Esophagus muscularis mucosa (tissue), 4 donors: ENCODE results near the gene NCKAP5. TPM values are rescaled to one million over a fixed set of nuclear protein-coding genes. Genes with fewer than 3 reads are reported as not detected.
A peak's percentile ranks its signal among the peaks of the same experiment; 100 is the strongest.

Experiments
- DNase-seq: peaks from one replicate; pipeline ENCODE4 v3.0.0-alpha.2; 2017; ENCODE audit errors: extremely low spot score
- H3K27ac ChIP-seq, 4 donors: fragments of 200-600 bp; sonication (generic); replicated peaks in 1 of 4; 1 replicate in 3 of 4; 2 replicates in 1 of 4; pipeline ENCODE4 v1.5.1; 2016 to 2019; ENCODE audit warnings: mild to moderate bottlenecking in 1 of 4
- H3K27me3 ChIP-seq, 4 donors: fragments of 200-600 bp; sonication (generic); one replicate each; pipeline versions ENCODE4 v1.5.1 to v1.6.0; 2016 to 2019
- H3K36me3 ChIP-seq, 4 donors: fragments of 200-600 bp; sonication (generic); one replicate each; pipeline ENCODE4 v1.5.1; 2016 to 2019
- H3K4me1 ChIP-seq, 4 donors: fragments of 200-600 bp; sonication (generic); one replicate each; pipeline ENCODE4 v1.5.1; 2016 to 2019
- H3K4me3 ChIP-seq, 4 donors: fragments of 200-600 bp; sonication (generic); 1 replicate in 2 of 4; 2 replicates in 2 of 4; pipeline ENCODE4 v1.5.1; 2016 to 2019; ENCODE audit warnings: mild to moderate bottlenecking in 4 of 4, moderate library complexity in 1 of 4
- H3K9me3 ChIP-seq, 4 donors: fragments of 200-600 bp; sonication (generic); 1 replicate in 3 of 4; 2 replicates in 1 of 4; pipeline ENCODE4 v1.5.1; 2016 to 2019
- CTCF ChIP-seq, 3 experiments: fragments of 200-600 bp in 2 of 3; fragments of 450-650 bp in 1 of 3; sonication (generic) in 2 of 3; IDR thresholded peaks; one replicate each; pipeline ENCODE4 v1.5.1; 2017 to 2019; ENCODE audit warnings: antibody characterized with exemption in 3 of 3, mild to moderate bottlenecking in 2 of 3, moderate library complexity in 1 of 3
- EP300 ChIP-seq: sonication (generic); formaldehyde crosslinking; IDR thresholded peaks from one replicate; pipeline ENCODE4 v1.6.1; 2017; ENCODE audit warnings: antibody characterized with exemption
- POLR2A ChIP-seq: fragments of 450-650 bp; IDR thresholded peaks from one replicate; pipeline ENCODE4 v1.6.1; 2017; ENCODE audit warnings: antibody characterized with exemption, moderate library complexity, mild to moderate bottlenecking, low read depth
- POLR2AphosphoS5 ChIP-seq, 2 donors: sonication (generic); formaldehyde crosslinking; IDR thresholded peaks; one replicate each; pipeline ENCODE4 v1.6.1; 2017; ENCODE audit warnings: antibody characterized with exemption in 2 of 2
- WGBS: methylation state at CpG from one replicate; pipeline ENCODE4 v1.1.5; 2018; 5-methylcytosine and 5-hydroxymethylcytosine counted together
- intact Hi-C: fragments of 100-400 bp; cut with DNase I; formaldehyde crosslinking; loops from one replicate; pipeline ENCODE4 v1.15.1; 2023
- total RNA-seq, 4 donors: library from RNA; depleted of rRNA; stranded (reverse); fragments of >200 nt; gene quantifications; one replicate each; pipeline versions ENCODE4 v1.1.0 to v1.2.1, GENCODE V29; 2016

The NCKAP5 gene
- total RNA-seq, 4 donors from 2014 or later: 0.33 to 1.8 (median 1.0) TPM

DNA sequence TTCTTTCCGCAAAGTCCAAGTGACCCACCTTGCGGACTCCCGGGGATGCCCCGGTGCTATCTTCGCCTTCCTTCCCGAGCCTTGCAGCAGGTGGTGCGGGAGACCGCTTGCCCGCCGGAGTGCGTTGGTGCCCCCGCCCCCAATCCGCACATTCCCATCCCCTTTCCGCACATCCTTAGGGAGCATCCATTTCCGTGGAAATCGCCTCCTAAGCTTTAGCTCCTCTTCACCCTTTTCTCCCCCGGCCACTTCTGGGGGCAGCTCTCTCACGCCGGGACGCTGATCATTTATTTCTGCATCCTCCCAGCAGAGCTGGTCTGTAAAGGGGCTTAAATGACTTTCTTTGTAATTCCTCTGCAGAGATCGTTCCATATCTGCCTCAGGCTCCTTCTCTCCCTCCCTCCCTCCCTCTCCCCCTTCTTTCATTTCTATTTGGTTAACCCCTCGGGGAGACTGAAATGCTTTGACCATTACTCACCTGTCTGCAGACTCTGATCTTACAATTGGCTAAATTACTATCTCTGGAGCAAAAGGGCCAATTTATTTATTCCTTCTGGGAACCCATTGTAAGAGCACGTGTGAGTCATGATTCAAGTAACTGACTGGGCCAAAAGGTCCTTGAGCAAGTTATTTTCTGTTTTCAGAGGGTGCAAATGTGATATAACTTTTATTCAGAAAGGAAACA lies 897.0 kb downstream of the NCKAP5 start:
- DNase-seq: no peak
- 24% methylated on average over 23 of the region's 23 CpGs for WGBS
- Histone ChIP-seq H3K27ac (no peak overlapping the region), H3K4me1 (peaks cover 24 to 33% (median 32%) of the 10 kb centered on the region in 4 donors), H3K4me3 (peak overlapping the region; percentile 50 to 62 (median 54)), H3K9me3 (no peaks in the 10 kb centered on the region), H3K27me3 (peaks cover 0 to 51% (median 26%) of the 10 kb centered on the region in 4 donors), H3K36me3 (no peaks in the 10 kb centered on the region)
- TF ChIP-seq POLR2A (no peak), POLR2AphosphoS5 (IDR thresholded peaks at IDR 0.05) (no peak), CTCF (IDR thresholded peaks at IDR 0.05) (no peak), EP300 (no peak)
- intact Hi-C loops: no loop called here

DNA sequence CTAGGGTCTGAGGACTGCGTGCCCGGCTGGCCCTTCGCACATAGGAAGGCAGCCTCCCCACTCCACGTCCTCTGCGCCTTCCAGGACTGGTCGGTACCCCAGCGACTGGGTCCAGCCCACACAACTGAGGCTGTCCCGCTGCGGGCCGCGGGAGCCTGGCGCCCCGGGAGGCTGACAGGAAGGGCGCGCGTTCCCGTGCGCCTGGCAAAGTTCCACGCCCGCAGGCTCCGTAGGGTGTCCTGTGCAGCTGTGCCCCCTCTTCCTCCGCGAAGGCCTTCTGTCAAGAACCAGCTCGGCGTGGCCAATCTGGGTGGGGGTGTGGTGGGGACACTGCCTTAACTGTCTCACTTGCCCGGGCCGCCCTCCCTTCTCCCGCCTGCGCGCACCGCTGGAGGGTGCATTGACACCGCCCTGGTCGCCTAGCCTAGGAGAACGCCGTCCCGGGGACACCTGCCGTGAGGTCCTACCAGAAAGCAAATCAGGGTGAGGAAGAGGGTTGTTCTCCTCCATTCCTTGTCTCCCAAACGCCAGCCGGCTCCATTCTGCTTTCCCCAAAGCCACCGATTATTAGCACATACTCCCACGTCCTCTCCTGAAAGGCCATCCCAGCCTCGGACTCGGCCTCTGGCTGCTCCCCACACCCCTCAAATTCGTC lies 897.6 kb downstream of the NCKAP5 start:
- DNase-seq: no peak
- under 1% methylated on average over 12 of the region's 44 CpGs for WGBS
- H3K27me3 ChIP-seq: peaks cover 0 to 56% (median 26%) of the 10 kb centered on the region in 4 donors

GRCh38 chr2:132669908-132670495 lies 898.3 kb downstream of the NCKAP5 start, which contains the start of gene LYPD1:
Gene LYPD1, minus strand, starts transcription at chr2:132670205. Its CDS starts 273 bp downstream, at chr2:132669932.
- WGBS: 0% methylated on average over 10 of the region's 59 CpGs
- peak within 1 kb of the TSS; percentile 50 to 62 (median 54) for H3K4me3 ChIP-seq
- H3K4me1 ChIP-seq: peaks cover 24 to 33% (median 32%) of the 10 kb centered on the region in 4 donors
- no peak for TF ChIP-seq EP300
- no peaks in the 10 kb centered on the region for H3K9me3 ChIP-seq
- DNase-seq: no peak
- no peak within 1 kb of the TSS for H3K27ac ChIP-seq
- intact Hi-C loops: no loop called here
- no peaks in the 10 kb centered on the region for H3K36me3 ChIP-seq
- peaks cover 0 to 56% (median 26%) of the 10 kb centered on the region in 4 donors for H3K27me3 ChIP-seq

More for the DNA sequence above, 897.6 kb downstream of the NCKAP5 start:
- TF ChIP-seq POLR2A: no peak
- TF ChIP-seq EP300: no peak
- TF ChIP-seq POLR2AphosphoS5 (IDR thresholded peaks at IDR 0.05): no peak
- no peak for TF ChIP-seq CTCF (IDR thresholded peaks at IDR 0.05)
- Histone ChIP-seq H3K27ac (no peak overlapping the region), H3K4me3 (peak overlapping the region; percentile 50 to 62 (median 54)), H3K4me1 (peaks cover 24 to 33% (median 32%) of the 10 kb centered on the region in 4 donors), H3K9me3 (no peaks in the 10 kb centered on the region), H3K36me3 (no peaks in the 10 kb centered on the region)
- intact Hi-C loops: no loop called here

DNA sequence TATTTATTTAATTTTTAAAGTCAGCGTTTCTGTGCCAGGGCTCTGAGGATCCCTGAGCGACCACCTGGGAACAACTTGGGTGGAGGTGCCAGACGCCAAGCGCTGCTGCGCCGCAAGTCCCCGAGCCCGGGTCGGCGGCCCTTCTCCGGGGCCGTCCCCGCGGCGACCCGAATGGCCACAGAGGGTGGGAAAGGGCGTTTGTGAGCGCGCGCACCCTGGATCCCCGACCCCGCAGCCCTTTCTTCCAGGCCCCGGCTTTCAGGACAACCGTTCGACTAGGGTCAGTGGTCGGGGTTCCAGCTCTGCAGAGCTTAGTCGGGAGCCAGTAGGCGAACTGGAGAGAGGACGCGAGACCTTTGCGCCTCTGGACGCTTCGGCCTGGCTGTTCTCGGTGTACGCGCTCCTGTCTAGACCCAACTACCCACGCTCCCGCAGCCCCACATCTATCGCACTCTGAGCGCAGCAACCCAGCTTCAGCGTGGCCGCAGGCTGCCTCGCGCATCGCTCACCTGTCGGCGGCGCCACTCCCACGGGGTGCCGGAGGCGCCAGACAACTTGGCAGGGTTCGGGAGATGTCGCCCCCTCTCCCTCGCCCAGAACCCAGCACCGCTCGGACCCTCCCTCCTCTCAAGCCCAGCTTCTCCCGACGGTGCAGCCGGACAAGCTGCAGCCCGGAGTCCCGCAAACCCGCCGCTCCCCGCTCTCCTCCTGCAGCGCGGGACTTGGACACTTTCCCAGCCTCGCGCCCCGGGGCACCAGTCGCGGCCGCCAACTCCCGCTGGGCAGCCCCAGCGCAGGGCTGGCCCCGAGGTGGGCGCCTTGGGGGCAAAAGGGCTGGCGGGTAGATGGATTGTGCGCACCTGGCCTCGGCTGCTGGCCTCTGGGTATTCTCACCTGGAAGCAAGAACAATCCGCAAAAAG lies 899.0 kb downstream of the NCKAP5 start:
- TF ChIP-seq POLR2A: no peak
- TF ChIP-seq POLR2AphosphoS5 (IDR thresholded peaks at IDR 0.05): no peak
- TF ChIP-seq CTCF (IDR thresholded peaks at IDR 0.05): no peak
- no peak for TF ChIP-seq EP300
- H3K4me3 ChIP-seq: peak overlapping the region; percentile 50 to 62 (median 54)
- H3K27me3 ChIP-seq: peaks cover 0 to 56% (median 26%) of the 10 kb centered on the region in 4 donors
- no peak for DNase-seq
- H3K9me3 ChIP-seq: no peaks in the 10 kb centered on the region
- peaks cover 24 to 33% (median 32%) of the 10 kb centered on the region in 4 donors for H3K4me1 ChIP-seq
- H3K36me3 ChIP-seq: no peaks in the 10 kb centered on the region
- 0% methylated on average over 20 of the region's 80 CpGs for WGBS
- no peak overlapping the region for H3K27ac ChIP-seq
- intact Hi-C loops: no loop called here
